Stimulated activated CD8-positive, alpha-beta memory T cell treated with anti-CD3 and anti-CD28 coated beads, Interleukin-12 subunit alpha, Interleukin-12 subunit beta, amount 100 ng/mL, for 24 hours (primary cell): Measurements from ENCODE around the gene PSMB5.
"Not testable (repeated sequence)": the region's sequence is repeated elsewhere in the genome, so short reads cannot be mapped to it uniquely, and the experiment has no call there.

Experiments
- DNase-seq: peaks from one replicate; pipeline ENCODE4 v3.0.0-alpha.2; 2020; ENCODE audit errors: extremely low read depth

PSMB5 gene

GRCh38 chr14:23015618-23016017 lies 19.1 kb downstream of the PSMB5 start:
- DNase-seq = no peak

- not testable (repeated sequence) for DNase-seq
Observed at GRCh38 chr14:23013749-23014054, 21.0 kb downstream of the PSMB5 start.

- DNase-seq = no peak
Observed at GRCh38 chr14:23013054-23013748, 21.5 kb downstream of the PSMB5 start.

GRCh38 chr14:23009939-23010726 lies 24.6 kb downstream of the PSMB5 start, which contains the start of gene C14orf93:
Gene C14orf93, minus strand, starts transcription at chr14:23010143. Its CDS starts 11,120 bp downstream, at chr14:22999023.
- DNase-seq = peak; percentile 66

- no peak for DNase-seq
Observed at GRCh38 chr14:23009483-23009938, 25.2 kb downstream of the PSMB5 start.

- no peak for DNase-seq
Observed at GRCh38 chr14:23008831-23009230, 25.9 kb downstream of the PSMB5 start.

- DNase-seq = peak; percentile 87
Observed at GRCh38 chr14:23006544-23007419, 27.9 kb downstream of the PSMB5 start.

- no peak for DNase-seq
Observed at GRCh38 chr14:23006188-23006534, 28.5 kb downstream of the PSMB5 start.

GRCh38 chr14:23005451-23006187 lies 29.1 kb downstream of the PSMB5 start:
- DNase-seq = no peak

GRCh38 chr14:23004274-23004673 lies 30.4 kb downstream of the PSMB5 start:
- DNase-seq = not testable (repeated sequence)

GRCh38 chr14:23002592-23002991 lies 32.1 kb downstream of the PSMB5 start:
- no peak for DNase-seq

- DNase-seq = no peak
Observed at GRCh38 chr14:23000860-23001259, 33.8 kb downstream of the PSMB5 start.

- DNase-seq = no peak
Observed at GRCh38 chr14:22998329-22999012, 36.2 kb downstream of the PSMB5 start.

- DNase-seq = no peak
Observed at GRCh38 chr14:22997676-22998323, 36.9 kb downstream of the PSMB5 start.

- no peak for DNase-seq
Observed at GRCh38 chr14:22996768-22997654, 37.7 kb downstream of the PSMB5 start.

GRCh38 chr14:22995889-22996625 lies 38.6 kb downstream of the PSMB5 start:
- DNase-seq = no peak

- no peak for DNase-seq
Observed at GRCh38 chr14:22994762-22995275, 39.9 kb downstream of the PSMB5 start.

- DNase-seq = no peak
Observed at GRCh38 chr14:22993517-22993916, 41.2 kb downstream of the PSMB5 start.

- DNase-seq = no peak
Observed at GRCh38 chr14:22991852-22992251, 42.8 kb downstream of the PSMB5 start.
